ENCODE data around the gene CLIC3.

CLIC3 gene

GRCh38 chr9:137016436-137016835, 20.1 kb upstream of the CLIC3 start:
- no peak for DNase-seq (ENCODE audit: low read depth)
- TF ChIP-seq, protein P1, sequence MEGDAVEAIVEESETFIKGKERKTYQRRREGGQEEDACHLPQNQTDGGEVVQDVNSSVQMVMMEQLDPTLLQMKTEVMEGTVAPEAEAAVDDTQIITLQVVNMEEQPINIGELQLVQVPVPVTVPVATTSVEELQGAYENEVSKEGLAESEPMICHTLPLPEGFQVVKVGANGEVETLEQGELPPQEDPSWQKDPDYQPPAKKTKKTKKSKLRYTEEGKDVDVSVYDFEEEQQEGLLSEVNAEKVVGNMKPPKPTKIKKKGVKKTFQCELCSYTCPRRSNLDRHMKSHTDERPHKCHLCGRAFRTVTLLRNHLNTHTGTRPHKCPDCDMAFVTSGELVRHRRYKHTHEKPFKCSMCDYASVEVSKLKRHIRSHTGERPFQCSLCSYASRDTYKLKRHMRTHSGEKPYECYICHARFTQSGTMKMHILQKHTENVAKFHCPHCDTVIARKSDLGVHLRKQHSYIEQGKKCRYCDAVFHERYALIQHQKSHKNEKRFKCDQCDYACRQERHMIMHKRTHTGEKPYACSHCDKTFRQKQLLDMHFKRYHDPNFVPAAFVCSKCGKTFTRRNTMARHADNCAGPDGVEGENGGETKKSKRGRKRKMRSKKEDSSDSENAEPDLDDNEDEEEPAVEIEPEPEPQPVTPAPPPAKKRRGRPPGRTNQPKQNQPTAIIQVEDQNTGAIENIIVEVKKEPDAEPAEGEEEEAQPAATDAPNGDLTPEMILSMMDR (conservative IDR thresholded peaks at IDR 0.05; ENCODE audit: control insufficient read depth, insufficient read depth, low read depth, low read length), result no peak

DNA sequence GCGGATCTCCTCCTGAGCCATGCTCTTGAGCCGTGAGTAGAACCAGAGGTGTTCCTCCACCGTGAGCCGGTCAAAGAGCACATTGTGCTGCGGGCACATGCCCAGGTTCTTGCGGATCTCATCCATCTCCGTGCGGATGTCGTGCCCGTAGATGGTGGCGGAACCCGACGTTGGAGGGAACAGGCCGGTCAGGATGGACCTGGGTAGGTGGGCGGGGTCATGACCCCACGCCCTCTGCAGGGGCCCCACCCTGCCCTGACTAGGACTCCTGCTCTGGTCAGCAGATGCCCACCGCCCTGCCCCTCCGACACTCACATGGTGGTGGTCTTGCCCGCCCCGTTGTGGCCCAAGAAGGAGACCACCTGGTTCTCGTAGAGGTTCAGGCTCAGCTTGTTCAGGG, 19.6 kb upstream of the CLIC3 start:
- DNase-seq (ENCODE audit: low read depth), result no peak
- TF ChIP-seq, protein P1 (conservative IDR thresholded peaks at IDR 0.05; ENCODE audit: control insufficient read depth, insufficient read depth, low read depth, low read length), result no peak
- H3K4me3 ChIP-seq (ENCODE audit: control insufficient read depth, low read depth, low read length), result no peak overlapping the region

More at GRCh38 chr9:137016436-137016835, 20.1 kb upstream of the CLIC3 start:
- no peak overlapping the region for H3K4me3 ChIP-seq (ENCODE audit: control insufficient read depth, low read depth, low read length)

- TF ChIP-seq, protein P1 (conservative IDR thresholded peaks at IDR 0.05; ENCODE audit: control insufficient read depth, insufficient read depth, low read depth, low read length), result no peak
- DNase-seq (ENCODE audit: low read depth), result no peak
These were observed 19.2 kb upstream of the CLIC3 start for GRCh38 chr9:137015540-137015930.

DNA sequence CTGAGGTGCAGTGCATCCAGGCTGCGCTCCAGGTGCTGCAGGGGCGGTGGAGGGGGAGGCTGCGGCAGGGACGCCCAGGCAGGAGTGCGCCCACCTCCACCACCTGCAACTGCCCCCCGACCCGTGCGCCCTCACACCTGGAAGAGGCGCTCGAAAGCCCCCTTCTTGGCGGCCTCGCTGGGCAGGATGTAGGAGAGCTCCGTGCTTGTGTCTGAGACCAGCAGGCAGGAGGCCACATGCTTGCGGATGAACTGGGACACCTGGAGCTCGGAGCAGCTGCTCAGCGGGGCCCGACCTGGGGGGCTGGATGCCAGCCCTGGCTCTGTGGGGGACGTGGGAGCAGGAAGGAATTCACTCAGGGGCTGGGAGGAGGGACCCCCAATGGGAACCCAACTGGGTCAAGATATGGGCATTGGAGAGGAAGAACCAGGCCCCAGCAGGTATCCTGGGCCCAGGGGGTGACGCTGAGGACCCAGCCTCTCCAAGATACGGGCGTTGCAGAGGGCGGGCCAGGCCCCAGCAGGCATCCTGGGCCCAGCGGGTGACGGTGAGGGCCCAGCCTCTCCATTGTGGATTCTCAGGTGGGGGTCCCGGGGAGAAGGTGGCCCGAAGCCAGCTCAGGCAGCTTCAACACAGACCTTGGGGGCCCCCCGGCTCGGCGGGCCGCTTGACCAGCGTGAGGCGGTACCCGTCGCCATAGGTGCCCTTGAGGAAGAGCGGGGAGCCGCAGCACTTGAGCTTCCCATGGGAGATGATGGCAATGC, 18.6 kb upstream of the CLIC3 start:
- no peak for DNase-seq (ENCODE audit: low read depth)
- no peak overlapping the region for H3K4me3 ChIP-seq (ENCODE audit: control insufficient read depth, low read depth, low read length)
- TF ChIP-seq, protein P1 (conservative IDR thresholded peaks at IDR 0.05; ENCODE audit: control insufficient read depth, insufficient read depth, low read depth, low read length), result no peak

More at GRCh38 chr9:137015540-137015930, 19.2 kb upstream of the CLIC3 start:
- no peak overlapping the region for H3K4me3 ChIP-seq (ENCODE audit: control insufficient read depth, low read depth, low read length)

DNA sequence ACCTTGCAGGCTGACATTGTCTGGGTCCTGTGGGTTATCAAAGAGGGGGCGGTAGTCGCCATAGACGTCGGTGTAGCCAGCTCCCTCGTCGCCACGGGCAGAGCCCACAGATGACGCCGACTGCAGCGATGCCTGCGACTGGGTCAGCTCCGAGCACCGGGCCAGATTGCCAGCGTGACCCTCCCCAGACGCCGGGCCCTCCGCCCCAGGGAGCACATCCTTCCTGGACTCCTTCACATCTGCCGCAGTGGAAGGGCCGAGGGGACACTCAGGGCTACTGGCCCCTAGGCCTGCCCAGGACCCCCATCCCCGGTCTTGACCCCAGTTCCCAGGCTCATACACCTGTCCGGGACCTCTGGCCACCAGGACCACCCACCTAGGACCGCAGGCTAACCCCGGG, 17.8 kb upstream of the CLIC3 start:
- no peak for DNase-seq (ENCODE audit: low read depth)
- H3K4me3 ChIP-seq (ENCODE audit: control insufficient read depth, low read depth, low read length), result no peak overlapping the region
- TF ChIP-seq, protein P1 (conservative IDR thresholded peaks at IDR 0.05; ENCODE audit: control insufficient read depth, insufficient read depth, low read depth, low read length), result no peak

DNA sequence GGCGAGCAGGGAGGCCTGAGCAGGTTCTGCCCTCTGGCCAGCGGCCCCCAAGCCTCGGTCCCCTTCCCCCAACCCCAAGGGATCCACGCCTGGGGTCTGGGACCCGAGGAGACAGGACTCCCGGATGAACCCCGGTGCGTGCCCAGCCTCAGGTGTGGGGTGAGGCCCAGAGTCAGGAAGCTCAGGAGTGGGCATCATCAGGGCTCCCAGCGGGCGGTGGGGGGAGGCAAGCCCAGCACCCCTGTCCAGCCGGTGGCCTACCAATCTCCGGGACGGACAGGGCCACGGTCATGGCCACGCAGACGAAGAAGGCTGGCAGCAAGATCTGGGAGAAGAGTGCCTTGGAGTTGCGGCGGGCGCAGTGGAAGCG, 17.2 kb upstream of the CLIC3 start:
- H3K4me3 ChIP-seq (ENCODE audit: control insufficient read depth, low read depth, low read length), result no peak overlapping the region
- TF ChIP-seq, protein P1 (conservative IDR thresholded peaks at IDR 0.05; ENCODE audit: control insufficient read depth, insufficient read depth, low read depth, low read length), result no peak
- DNase-seq (ENCODE audit: low read depth), result no peak

Measured in fibroblast of mammary gland (primary cell).